ENCODE data around the gene LRMDA. TPM values are rescaled to one million over a fixed set of nuclear protein-coding genes. Genes with fewer than 3 reads are reported as not detected.

The LRMDA gene
- total RNA-seq, 5 donors from 2014 or later (not counting 1 experiment from before 2014, with no cell fraction given), result 0.30 to 1.2 TPM; not detected in 3

DNA sequence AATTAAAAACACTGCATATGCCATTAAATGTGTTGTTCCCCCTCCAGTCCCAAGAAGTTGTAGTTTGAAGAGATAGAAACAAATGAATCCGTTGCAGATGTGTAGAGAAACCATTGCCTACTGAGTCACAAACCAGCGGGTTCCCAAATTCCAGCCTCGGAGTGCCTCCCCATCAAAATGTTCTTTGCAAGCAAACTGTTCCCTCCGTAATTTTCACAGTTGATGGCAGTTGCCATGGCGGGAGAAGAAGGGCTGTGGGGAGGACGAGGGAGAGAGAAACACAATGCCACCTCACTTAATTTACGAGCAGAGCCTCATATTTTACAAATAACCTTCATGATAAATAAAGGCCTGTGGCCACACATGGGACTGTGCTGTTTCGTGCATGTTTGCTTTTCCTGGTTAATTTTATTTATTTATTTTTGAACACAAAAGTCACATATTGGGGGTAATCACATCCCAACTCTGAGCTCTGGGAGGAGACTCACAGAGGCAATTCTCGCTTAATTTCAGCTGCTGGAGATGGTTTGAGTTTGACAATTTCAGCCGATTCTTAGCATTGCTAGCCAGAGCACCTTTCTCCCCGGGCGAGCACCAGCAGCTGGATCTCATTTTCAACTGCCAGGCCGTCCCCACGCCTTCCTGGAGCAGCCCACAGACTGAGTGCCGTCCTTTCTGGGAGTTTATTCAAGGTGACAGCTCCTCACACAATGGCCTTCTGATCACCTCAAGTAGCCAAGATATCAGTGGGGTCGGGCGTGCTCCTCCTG is 1122.0 kb downstream of the LRMDA start:
- Mint-ChIP-seq H3K9me3 (no peaks in the 10 kb centered on the region), H3K27me3 (no peaks in the 10 kb centered on the region), H3K4me3 (no peak overlapping the region), H3K4me1 (no peaks in the 10 kb centered on the region), H3K36me3 (no peaks in the 10 kb centered on the region), H3K27ac (no peak overlapping the region)
- DNase-seq (no peak), ATAC-seq (replicated peaks in 1 of 4) (no peak)
- Histone ChIP-seq H3K4me3 (ENCODE audit: control insufficient read depth in 1 of 2, extremely low read depth in 1 of 2, low read length in 1 of 2) (no peak overlapping the region), H3K9me3 (no peaks in the 10 kb centered on the region), H3K27ac (ENCODE audit: low read length) (no peak overlapping the region), H3K27me3 (replicated peaks in 1 of 2; ENCODE audit: control insufficient read depth in 2 of 2, extremely low read depth in 1 of 2, insufficient read depth in 2 of 2, low read length in 1 of 2) (no peaks in the 10 kb centered on the region), H3K36me3 (ENCODE audit: control insufficient read depth in 2 of 2, extremely low read depth in 1 of 2, insufficient read depth in 1 of 2, low read length in 1 of 2) (no peaks in the 10 kb centered on the region), H3K4me1 (ENCODE audit: control insufficient read depth in 1 of 2, extremely low read depth in 1 of 2, insufficient read depth in 2 of 2, low read length in 2 of 2) (no peaks in the 10 kb centered on the region)
- WGBS (ENCODE audit: insufficient coverage), result 76% methylated on average over 9 of the region's 17 CpGs
- POLR2A ChIA-PET, result no interaction called here
- CTCF ChIA-PET, result no interaction called here

DNA sequence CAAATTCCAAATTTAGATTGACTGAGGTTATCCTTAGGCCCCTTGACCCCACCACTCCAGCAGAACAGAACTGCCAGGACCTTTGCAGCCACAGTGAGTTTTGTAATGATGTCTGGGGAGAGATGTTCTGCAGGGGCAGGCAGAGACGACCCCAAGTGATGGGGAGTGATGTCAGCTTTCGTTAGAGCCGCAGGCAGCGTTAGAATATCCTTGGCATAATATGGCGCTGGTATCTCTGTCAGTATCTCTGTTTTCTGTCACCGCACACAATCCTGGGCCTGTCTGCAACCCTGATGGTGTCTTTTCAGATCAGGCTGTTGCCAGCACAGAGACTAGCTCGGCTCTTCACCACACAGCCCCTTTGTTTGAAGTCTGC is 1122.6 kb downstream of the LRMDA start:
- ChIA-PET CTCF (no interaction called here), POLR2A (no interaction called here)
- no peaks in the 10 kb centered on the region for H3K27me3 Mint-ChIP-seq
- H3K9me3 Mint-ChIP-seq, result no peaks in the 10 kb centered on the region
- ATAC-seq (replicated peaks in 1 of 4) (no peak), DNase-seq (no peak)
- Histone ChIP-seq H3K4me1 (ENCODE audit: control insufficient read depth in 1 of 2, extremely low read depth in 1 of 2, insufficient read depth in 2 of 2, low read length in 2 of 2) (no peaks in the 10 kb centered on the region), H3K4me3 (ENCODE audit: control insufficient read depth in 1 of 2, extremely low read depth in 1 of 2, low read length in 1 of 2) (no peak overlapping the region), H3K9me3 (no peaks in the 10 kb centered on the region), H3K27ac (ENCODE audit: low read length) (no peak overlapping the region), H3K27me3 (replicated peaks in 1 of 2; ENCODE audit: control insufficient read depth in 2 of 2, extremely low read depth in 1 of 2, insufficient read depth in 2 of 2, low read length in 1 of 2) (no peaks in the 10 kb centered on the region), H3K36me3 (ENCODE audit: control insufficient read depth in 2 of 2, extremely low read depth in 1 of 2, insufficient read depth in 1 of 2, low read length in 1 of 2) (no peaks in the 10 kb centered on the region)
- H3K4me1 Mint-ChIP-seq, result no peaks in the 10 kb centered on the region
- no peak overlapping the region for H3K4me3 Mint-ChIP-seq
- H3K27ac Mint-ChIP-seq, result no peak overlapping the region
- 78% methylated on average over 4 of the region's 7 CpGs for WGBS (ENCODE audit: insufficient coverage)
- H3K36me3 Mint-ChIP-seq, result no peaks in the 10 kb centered on the region

DNA sequence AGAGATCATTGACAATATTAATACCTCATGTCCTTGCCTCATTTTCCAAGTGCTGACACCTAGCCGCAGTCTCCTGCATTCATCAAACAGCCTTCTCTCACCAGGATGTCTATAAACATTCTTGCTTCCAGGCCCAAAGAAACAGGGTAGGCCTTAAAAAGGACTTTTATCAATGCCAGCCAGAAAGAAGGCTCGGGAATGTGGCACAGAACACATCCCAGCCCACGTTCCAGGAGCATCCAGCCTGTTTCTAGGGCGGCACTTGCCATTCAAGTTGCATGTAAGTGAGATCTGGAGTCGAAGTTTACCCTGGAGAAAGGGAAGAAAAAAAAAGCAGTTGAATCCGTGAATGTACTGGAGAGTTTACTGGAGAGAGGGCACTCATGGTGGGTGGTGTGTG is 1123.1 kb downstream of the LRMDA start:
- Mint-ChIP-seq H3K4me1 (no peaks in the 10 kb centered on the region), H3K4me3 (no peak overlapping the region), H3K36me3 (no peaks in the 10 kb centered on the region), H3K9me3 (no peaks in the 10 kb centered on the region), H3K27ac (no peak overlapping the region), H3K27me3 (no peaks in the 10 kb centered on the region)
- no peaks in the 10 kb centered on the region for H3K27me3 ChIP-seq (replicated peaks in 1 of 2; ENCODE audit: control insufficient read depth in 2 of 2, extremely low read depth in 1 of 2, insufficient read depth in 2 of 2, low read length in 1 of 2)
- H3K4me3 ChIP-seq (ENCODE audit: control insufficient read depth in 1 of 2, extremely low read depth in 1 of 2, low read length in 1 of 2), result no peak overlapping the region
- CTCF ChIA-PET, result interaction anchor here in 1 of 2 donors (0.9 kb wide), 1 partner anchor 9 kb away, joined by 3 read pairs; no protein-coding TSS in a partner anchor
- DNase-seq (no peak), ATAC-seq (replicated peaks in 1 of 4) (no peak)
- WGBS (ENCODE audit: insufficient coverage), result 71% methylated on average over 6 of the region's 6 CpGs
- no peaks in the 10 kb centered on the region for H3K4me1 ChIP-seq (ENCODE audit: control insufficient read depth in 1 of 2, extremely low read depth in 1 of 2, insufficient read depth in 2 of 2, low read length in 2 of 2)
- no peaks in the 10 kb centered on the region for H3K9me3 ChIP-seq
- no peak overlapping the region for H3K27ac ChIP-seq (ENCODE audit: low read length)
- POLR2A ChIA-PET, result no interaction called here
- H3K36me3 ChIP-seq (ENCODE audit: control insufficient read depth in 2 of 2, extremely low read depth in 1 of 2, insufficient read depth in 1 of 2, low read length in 1 of 2), result no peaks in the 10 kb centered on the region

DNA sequence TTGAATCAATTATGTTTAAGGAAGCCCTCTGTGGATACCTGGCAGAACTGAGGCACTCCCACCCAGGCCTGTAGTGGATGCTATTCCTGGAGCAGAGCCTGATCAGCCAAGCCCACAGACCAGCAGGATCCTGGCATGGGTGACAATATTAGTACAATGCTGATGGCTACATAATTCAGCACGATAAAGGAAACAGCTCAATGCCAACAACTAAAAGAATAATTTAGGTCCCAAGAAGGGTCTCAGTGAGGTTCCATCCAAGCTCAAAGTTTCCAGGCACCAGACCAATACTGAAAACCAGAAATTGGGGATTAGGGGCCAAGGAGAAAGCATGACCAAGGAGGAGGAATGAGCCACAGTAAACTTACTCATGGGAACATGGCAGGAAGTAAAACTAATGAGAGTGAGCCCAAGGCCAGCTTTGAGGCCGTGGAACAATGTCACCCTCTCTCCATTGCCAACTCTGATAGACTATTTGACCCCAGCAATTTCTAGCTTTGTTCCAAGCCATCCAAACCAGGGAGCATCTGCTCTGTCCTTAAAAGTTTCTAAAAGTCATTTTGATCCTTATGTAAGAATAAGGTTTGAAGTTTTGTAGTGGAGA is 1123.7 kb downstream of the LRMDA start:
- Histone ChIP-seq H3K4me3 (ENCODE audit: control insufficient read depth in 1 of 2, extremely low read depth in 1 of 2, low read length in 1 of 2) (no peak overlapping the region), H3K4me1 (ENCODE audit: control insufficient read depth in 1 of 2, extremely low read depth in 1 of 2, insufficient read depth in 2 of 2, low read length in 2 of 2) (no peaks in the 10 kb centered on the region), H3K9me3 (no peaks in the 10 kb centered on the region), H3K27me3 (replicated peaks in 1 of 2; ENCODE audit: control insufficient read depth in 2 of 2, extremely low read depth in 1 of 2, insufficient read depth in 2 of 2, low read length in 1 of 2) (no peaks in the 10 kb centered on the region), H3K27ac (ENCODE audit: low read length) (no peak overlapping the region), H3K36me3 (ENCODE audit: control insufficient read depth in 2 of 2, extremely low read depth in 1 of 2, insufficient read depth in 1 of 2, low read length in 1 of 2) (no peaks in the 10 kb centered on the region)
- no peaks in the 10 kb centered on the region for H3K36me3 Mint-ChIP-seq
- no peaks in the 10 kb centered on the region for H3K27me3 Mint-ChIP-seq
- WGBS (ENCODE audit: insufficient coverage), result no CpG with 5 or more reads among the region's 2 CpGs
- POLR2A ChIA-PET, result no interaction called here
- ATAC-seq (replicated peaks in 1 of 4) (no peak), DNase-seq (no peak)
- CTCF ChIA-PET, result interaction anchor here in 1 of 2 donors (0.9 kb wide), 1 partner anchor 9 kb away, joined by 3 read pairs; no protein-coding TSS in a partner anchor
- H3K9me3 Mint-ChIP-seq, result no peaks in the 10 kb centered on the region
- no peaks in the 10 kb centered on the region for H3K4me1 Mint-ChIP-seq
- no peak overlapping the region for H3K27ac Mint-ChIP-seq
- H3K4me3 Mint-ChIP-seq, result no peak overlapping the region

DNA sequence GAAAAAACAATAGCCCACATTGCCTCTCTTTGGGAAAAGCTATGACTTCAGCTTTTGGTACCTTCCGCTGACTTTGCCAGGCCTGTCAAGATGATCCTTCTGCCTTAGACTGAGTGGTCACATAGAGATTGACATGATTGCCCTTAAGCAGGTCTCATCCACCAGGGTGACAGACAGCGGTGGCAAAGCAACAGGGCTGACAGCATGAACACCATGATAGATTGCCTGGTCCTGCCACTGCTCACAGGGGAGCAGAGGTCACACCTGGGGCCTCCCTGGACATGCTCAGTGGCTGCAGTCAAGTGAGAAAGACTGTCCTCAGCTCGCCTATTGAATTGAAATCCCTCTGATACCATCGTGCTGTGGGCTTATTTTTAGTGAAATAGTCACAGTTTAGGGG is 1125.9 kb downstream of the LRMDA start:
- ChIA-PET CTCF (no interaction called here), POLR2A (no interaction called here)

DNA sequence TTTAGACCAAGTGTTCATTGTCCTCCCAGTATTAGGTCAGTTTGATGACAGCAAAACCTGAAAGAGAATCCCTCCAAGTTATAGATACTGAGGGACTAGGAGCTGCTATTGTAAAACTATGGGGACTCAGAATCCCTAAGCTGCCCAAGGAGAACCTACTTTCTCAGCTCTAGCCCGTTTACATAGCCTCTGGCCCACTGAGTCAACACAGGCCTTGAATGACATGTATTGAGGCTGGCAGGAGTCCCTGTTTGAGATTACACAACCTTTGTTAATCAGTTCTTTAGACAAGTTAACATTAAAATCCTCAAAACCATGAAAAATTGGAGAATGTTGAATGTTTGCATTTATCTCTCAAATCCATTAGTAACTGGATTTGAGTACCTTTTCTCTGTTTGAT is 1127.2 kb downstream of the LRMDA start:
- WGBS (ENCODE audit: insufficient coverage), result no CpG with 5 or more reads among the region's 1 CpG
- POLR2A ChIA-PET, result no interaction called here
- H3K9me3 Mint-ChIP-seq, result no peaks in the 10 kb centered on the region

More for the DNA sequence above, 1125.9 kb downstream of the LRMDA start:
- H3K4me1 ChIP-seq (ENCODE audit: control insufficient read depth in 1 of 2, extremely low read depth in 1 of 2, insufficient read depth in 2 of 2, low read length in 2 of 2), result no peaks in the 10 kb centered on the region
- H3K27ac ChIP-seq (ENCODE audit: low read length), result no peak overlapping the region
- H3K27me3 ChIP-seq (replicated peaks in 1 of 2; ENCODE audit: control insufficient read depth in 2 of 2, extremely low read depth in 1 of 2, insufficient read depth in 2 of 2, low read length in 1 of 2), result no peaks in the 10 kb centered on the region
- no peak for ATAC-seq (replicated peaks in 1 of 4)
- peaks cover 0 to 4% of the 10 kb centered on the region in 2 donors for H3K27me3 Mint-ChIP-seq
- no peak overlapping the region for H3K4me3 Mint-ChIP-seq
- H3K4me3 ChIP-seq (ENCODE audit: control insufficient read depth in 1 of 2, extremely low read depth in 1 of 2, low read length in 1 of 2), result no peak overlapping the region
- no peaks in the 10 kb centered on the region for H3K36me3 ChIP-seq (ENCODE audit: control insufficient read depth in 2 of 2, extremely low read depth in 1 of 2, insufficient read depth in 1 of 2, low read length in 1 of 2)
- H3K27ac Mint-ChIP-seq, result no peak overlapping the region
- H3K9me3 ChIP-seq, result no peaks in the 10 kb centered on the region
- 96% methylated on average over 2 of the region's 4 CpGs for WGBS (ENCODE audit: insufficient coverage)
- H3K36me3 Mint-ChIP-seq, result no peaks in the 10 kb centered on the region
- H3K4me1 Mint-ChIP-seq, result no peaks in the 10 kb centered on the region
- H3K9me3 Mint-ChIP-seq, result no peaks in the 10 kb centered on the region
- no peak for DNase-seq

More for the DNA sequence above, 1127.2 kb downstream of the LRMDA start:
- Histone ChIP-seq H3K9me3 (no peaks in the 10 kb centered on the region), H3K27ac (ENCODE audit: low read length) (no peak overlapping the region), H3K36me3 (ENCODE audit: control insufficient read depth in 2 of 2, extremely low read depth in 1 of 2, insufficient read depth in 1 of 2, low read length in 1 of 2) (no peaks in the 10 kb centered on the region), H3K4me1 (ENCODE audit: control insufficient read depth in 1 of 2, extremely low read depth in 1 of 2, insufficient read depth in 2 of 2, low read length in 2 of 2) (no peaks in the 10 kb centered on the region), H3K4me3 (ENCODE audit: control insufficient read depth in 1 of 2, extremely low read depth in 1 of 2, low read length in 1 of 2) (no peak overlapping the region), H3K27me3 (replicated peaks in 1 of 2; ENCODE audit: control insufficient read depth in 2 of 2, extremely low read depth in 1 of 2, insufficient read depth in 2 of 2, low read length in 1 of 2) (no peaks in the 10 kb centered on the region)
- DNase-seq (no peak), ATAC-seq (replicated peaks in 1 of 4) (no peak)
- Mint-ChIP-seq H3K36me3 (no peaks in the 10 kb centered on the region), H3K27me3 (peaks cover 0 to 4% of the 10 kb centered on the region in 2 donors), H3K4me3 (no peak overlapping the region), H3K27ac (no peak overlapping the region), H3K4me1 (no peaks in the 10 kb centered on the region)
- CTCF ChIA-PET, result no interaction called here

All from T-cell (primary cell).